Measurements from ENCODE around the gene CAPN14. TPM values are rescaled to one million over a fixed set of nuclear protein-coding genes. Genes with fewer than 3 reads are reported as not detected.

CAPN14 gene
- total RNA-seq, 2 donors from 2014 or later = 0.08 TPM; not detected in 1

GRCh38 chr2:31136000-31136399 is 81.3 kb downstream of the CAPN14 start:
- Histone ChIP-seq H3K27me3 (peaks cover 31% of the 10 kb centered on the region), H3K4me1 (no peaks in the 10 kb centered on the region), H3K4me3 (no peak overlapping the region), H3K27ac (no peak overlapping the region), H3K9me3 (no peaks in the 10 kb centered on the region), H3K36me3 (no peaks in the 10 kb centered on the region), H3K9ac (ENCODE audit: low read depth in 2 of 2, low read length in 2 of 2) (no peak overlapping the region)
- intact Hi-C loops (cut with DNase I) = no loop called here
- DNase-seq = no peak
- TF ChIP-seq CTCF (IDR thresholded peaks at IDR 0.05) = no peak

DNA sequence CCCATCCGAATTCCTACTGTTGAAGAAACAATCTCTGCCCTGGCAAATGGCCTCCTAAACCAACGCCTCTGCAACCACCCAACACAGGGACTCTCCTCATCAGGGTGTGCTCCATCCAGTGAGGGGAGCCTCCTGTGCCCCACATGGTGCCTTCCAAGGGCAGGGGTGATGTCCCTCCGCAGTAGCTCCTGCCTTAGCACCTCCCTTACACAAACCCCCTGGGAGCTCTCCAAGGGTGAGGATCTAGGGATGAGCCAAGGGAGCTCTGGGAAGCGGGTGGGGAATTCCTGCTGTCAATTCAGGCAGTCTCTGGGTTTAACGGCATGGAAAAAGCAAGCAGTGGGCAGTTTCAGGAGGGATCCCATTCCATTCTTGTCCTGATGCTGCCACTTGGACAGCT is 82.8 kb downstream of the CAPN14 start:
- Histone ChIP-seq H3K9ac (ENCODE audit: low read depth in 2 of 2, low read length in 2 of 2) (no peak overlapping the region), H3K9me3 (no peaks in the 10 kb centered on the region), H3K27ac (no peak overlapping the region), H3K4me1 (no peaks in the 10 kb centered on the region), H3K4me3 (no peak overlapping the region), H3K36me3 (no peaks in the 10 kb centered on the region), H3K27me3 (peaks cover 31% of the 10 kb centered on the region)
- no peak for DNase-seq
- TF ChIP-seq CTCF (IDR thresholded peaks at IDR 0.05) = no peak
- intact Hi-C loops (cut with DNase I) = no loop called here

GRCh38 chr2:31132786-31133185 is 84.5 kb downstream of the CAPN14 start:
- no peak overlapping the region for H3K4me3 ChIP-seq
- H3K27me3 ChIP-seq = peaks cover 19% of the 10 kb centered on the region
- intact Hi-C loops (cut with DNase I) = no loop called here
- no peaks in the 10 kb centered on the region for H3K36me3 ChIP-seq
- no peak for TF ChIP-seq CTCF (IDR thresholded peaks at IDR 0.05)
- no peak for DNase-seq
- H3K9me3 ChIP-seq = no peaks in the 10 kb centered on the region
- H3K27ac ChIP-seq = no peak overlapping the region
- H3K9ac ChIP-seq (ENCODE audit: low read depth in 2 of 2, low read length in 2 of 2) = no peak overlapping the region
- no peaks in the 10 kb centered on the region for H3K4me1 ChIP-seq

- H3K27me3 ChIP-seq = peaks cover 10% of the 10 kb centered on the region
- no peak overlapping the region for H3K9ac ChIP-seq (ENCODE audit: low read depth in 2 of 2, low read length in 2 of 2)
- no peaks in the 10 kb centered on the region for H3K4me1 ChIP-seq
- H3K36me3 ChIP-seq = no peaks in the 10 kb centered on the region
- DNase-seq = no peak
- intact Hi-C loops (cut with DNase I) = no loop called here
- no peak overlapping the region for H3K27ac ChIP-seq
- TF ChIP-seq CTCF (IDR thresholded peaks at IDR 0.05) = no peak
- no peaks in the 10 kb centered on the region for H3K9me3 ChIP-seq
- no peak overlapping the region for H3K4me3 ChIP-seq
Measured at GRCh38 chr2:31131871-31132270, 85.4 kb downstream of the CAPN14 start.

DNA sequence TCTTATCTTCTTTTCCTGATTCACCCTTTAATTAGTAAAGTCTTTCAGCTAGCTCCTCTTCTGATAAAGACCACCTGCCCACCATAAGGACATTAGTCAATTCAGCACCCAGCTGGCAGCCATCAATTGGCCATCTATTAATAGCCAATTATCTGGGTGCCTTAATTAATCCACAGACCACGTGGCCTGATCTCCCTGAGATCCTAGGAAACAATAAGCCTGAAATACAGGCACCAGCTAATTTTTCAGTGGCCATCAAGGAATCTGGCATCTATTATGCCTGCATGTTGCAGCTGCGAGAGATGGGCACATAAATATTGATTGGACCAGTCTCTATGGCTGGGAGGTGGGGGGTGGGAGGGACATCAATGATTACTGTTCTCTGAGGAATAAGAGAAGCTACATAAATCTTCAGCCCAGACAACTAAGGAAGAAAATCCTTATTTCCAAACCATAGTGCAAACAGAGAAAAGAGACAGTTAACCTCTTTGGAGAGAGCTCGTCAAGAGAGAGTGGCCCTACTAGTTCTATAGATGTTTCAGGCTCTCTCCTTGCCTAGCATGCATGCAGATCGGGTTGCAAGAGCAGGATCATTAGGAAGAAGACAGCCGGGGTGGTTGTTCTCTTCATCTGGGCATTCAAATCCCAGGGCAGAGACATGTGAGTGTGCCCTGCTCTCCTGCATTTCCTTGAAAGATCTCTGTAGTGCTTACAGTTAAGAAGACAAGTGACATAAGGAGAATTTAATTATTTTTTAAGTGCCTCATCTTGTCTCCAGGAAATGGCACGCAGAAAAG is 87.7 kb downstream of the CAPN14 start:
- H3K9ac ChIP-seq (ENCODE audit: low read depth in 2 of 2, low read length in 2 of 2) = no peak overlapping the region
- no peak overlapping the region for H3K4me3 ChIP-seq
- intact Hi-C loops (cut with DNase I) = no loop called here
- no peak for TF ChIP-seq CTCF (IDR thresholded peaks at IDR 0.05)
- no peaks in the 10 kb centered on the region for H3K27me3 ChIP-seq
- H3K4me1 ChIP-seq = no peaks in the 10 kb centered on the region
- no peaks in the 10 kb centered on the region for H3K9me3 ChIP-seq
- no peak overlapping the region for H3K27ac ChIP-seq
- no peaks in the 10 kb centered on the region for H3K36me3 ChIP-seq
- no peak for DNase-seq

All from colonic mucosa (tissue), 4 donors.